Activated CD8-positive, alpha-beta memory T cell treated with anti-CD3 and anti-CD28 coated beads, Interleukin-2, amount 50 U/mL, for 48 hours (primary cell): ENCODE results near the gene DMWD.

Experiments used
- DNase-seq: peaks from one replicate; pipeline ENCODE4 v3.0.0-alpha.2; 2020

DMWD gene

DNA sequence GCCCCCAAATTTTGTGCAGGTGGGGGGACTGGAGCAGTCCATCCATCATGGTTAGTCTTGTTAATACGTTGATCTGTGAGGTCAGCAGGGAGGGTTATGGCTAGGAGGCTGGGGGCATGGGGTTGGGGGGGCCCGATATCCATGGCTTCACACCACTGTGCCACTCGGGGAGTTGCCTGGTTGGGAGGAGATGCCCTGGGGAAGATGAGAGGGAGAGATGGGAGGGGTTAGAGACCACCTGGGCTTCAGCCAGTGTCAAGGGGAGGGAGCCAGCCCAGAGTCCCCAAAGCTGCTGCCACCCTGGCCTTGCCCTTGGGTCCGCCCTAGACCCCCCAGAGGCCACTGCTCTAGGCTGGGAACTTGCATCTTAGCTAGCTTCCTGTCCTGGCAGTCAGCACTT lies 8.5 kb downstream of the DMWD start:
- DNase-seq, result no peak

DNA sequence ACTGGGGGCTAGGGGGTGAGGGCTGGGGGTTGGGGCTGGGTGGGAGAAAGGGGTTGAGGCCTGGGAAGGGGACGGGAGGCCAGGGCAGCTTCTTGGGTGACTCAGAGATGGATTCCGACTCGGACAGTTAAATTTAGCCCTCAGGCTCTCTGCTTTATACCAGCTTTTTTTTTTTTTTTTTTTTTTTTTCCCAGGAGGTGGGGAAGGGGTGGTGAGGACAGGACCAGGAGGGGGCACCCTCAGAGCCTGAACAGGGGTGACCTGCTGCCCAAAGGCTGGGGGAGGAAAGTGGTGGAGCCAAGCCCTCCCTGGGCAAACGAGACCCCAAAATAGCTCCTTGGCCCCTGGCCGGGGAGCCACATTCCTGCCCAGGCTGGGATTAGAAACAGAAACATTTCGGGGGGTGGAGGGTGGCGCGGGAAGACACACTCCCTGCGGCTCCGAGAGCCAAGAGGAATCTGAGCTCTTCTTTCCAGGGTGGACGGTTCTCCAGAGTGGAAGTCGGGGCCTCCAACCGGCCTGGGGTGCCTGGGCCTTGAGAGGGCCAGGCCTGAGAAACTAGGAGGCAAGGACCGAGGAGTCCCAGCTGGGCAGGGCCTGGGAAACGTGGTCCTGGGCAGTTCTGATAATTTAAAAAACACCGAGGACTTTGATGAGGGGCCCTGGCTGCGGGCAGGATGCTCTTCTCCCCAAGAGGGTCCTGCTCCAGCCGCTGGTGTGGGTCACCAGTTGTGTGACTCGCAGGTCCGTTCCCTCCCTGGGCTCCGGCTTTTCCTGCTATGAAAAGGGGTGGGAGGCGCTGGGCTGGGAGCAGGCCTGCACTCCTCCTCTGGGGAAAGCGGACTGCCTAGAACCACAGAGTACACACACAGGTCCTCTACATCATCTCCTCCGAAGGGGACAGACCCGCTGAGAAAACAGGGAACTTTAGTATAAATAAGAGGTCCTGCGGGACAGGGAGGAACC lies 9.5 kb downstream of the DMWD start:
- DNase-seq, result no peak

DNA sequence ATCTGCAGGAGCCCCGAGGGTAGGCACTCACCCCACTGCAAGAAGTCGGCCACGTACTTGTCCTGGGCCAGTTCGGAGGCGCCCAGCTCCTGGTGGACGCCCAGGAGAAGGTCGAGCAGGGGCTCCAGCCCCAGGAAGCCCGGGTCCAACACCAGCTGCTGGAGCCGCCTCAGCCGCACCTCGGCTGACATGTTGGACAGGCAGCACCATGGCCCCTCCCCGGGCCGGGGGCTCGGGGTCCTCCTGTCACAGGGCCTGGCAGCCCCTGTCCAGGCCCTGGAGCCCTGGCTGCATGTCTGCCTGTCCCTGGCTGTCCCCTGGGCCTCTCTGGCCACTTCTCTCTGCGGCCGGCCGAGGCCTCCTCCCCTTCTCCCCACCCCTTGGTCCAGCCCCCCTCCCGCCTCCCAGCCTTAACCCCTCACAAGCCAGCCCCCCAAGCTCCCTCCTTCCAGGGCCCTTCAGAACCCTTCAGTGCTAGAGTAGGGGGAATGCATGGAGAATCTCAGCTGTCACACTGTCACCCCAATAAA lies 10.4 kb downstream of the DMWD start, which contains the start of gene DMPK:
TSS of gene DMPK (minus strand) at position 329 of the 530 bp plus-strand sequence. CDS start at position 191, 138 bp downstream.
- no peak for DNase-seq

DNA sequence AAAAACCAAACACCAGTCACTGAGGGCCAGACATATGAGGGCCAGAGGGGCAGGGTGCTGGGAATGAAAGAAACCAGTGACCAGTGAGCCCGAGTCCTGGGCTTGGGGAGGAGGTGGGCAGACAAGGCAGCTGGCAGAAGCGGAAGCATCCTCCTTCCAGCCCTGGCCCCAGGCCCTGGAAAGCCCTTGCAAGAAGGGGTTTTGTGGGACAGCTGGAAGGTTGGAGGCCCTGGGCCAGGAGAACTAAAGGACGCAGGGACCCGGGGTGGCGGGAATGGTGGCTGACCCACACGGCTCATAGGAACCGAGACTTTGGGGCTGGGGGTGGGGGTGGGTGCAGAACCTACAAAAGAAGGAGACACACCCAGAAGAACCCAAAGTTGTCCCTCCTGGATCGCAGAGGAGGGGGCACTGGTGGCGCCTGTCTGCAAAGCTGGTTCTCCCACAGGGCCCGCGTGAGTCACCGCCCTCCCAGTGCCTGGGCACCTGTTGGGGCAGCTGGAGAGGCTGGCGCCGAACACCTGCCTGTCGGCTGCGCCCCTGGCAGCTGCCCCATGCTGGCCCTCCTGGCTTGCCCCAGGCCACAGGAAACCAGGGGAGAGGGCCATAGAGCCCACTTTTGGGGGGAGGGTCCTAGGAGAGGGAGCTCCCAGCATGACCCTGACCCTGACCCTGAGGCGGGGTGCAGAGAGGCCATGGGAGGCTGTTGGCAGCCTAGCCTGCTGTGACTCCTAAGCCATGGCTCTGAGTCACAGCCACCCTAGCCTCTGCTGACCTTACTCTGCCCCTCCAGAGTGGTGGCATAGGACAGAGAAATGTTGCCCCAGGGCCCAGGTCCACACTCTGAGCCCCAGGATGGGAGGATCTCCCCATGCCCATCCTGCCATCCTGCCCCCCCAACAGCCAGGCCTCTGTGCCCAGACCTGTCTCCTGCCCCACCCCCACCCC lies 11.2 kb downstream of the DMWD start:
- DNase-seq, result no peak

DNA sequence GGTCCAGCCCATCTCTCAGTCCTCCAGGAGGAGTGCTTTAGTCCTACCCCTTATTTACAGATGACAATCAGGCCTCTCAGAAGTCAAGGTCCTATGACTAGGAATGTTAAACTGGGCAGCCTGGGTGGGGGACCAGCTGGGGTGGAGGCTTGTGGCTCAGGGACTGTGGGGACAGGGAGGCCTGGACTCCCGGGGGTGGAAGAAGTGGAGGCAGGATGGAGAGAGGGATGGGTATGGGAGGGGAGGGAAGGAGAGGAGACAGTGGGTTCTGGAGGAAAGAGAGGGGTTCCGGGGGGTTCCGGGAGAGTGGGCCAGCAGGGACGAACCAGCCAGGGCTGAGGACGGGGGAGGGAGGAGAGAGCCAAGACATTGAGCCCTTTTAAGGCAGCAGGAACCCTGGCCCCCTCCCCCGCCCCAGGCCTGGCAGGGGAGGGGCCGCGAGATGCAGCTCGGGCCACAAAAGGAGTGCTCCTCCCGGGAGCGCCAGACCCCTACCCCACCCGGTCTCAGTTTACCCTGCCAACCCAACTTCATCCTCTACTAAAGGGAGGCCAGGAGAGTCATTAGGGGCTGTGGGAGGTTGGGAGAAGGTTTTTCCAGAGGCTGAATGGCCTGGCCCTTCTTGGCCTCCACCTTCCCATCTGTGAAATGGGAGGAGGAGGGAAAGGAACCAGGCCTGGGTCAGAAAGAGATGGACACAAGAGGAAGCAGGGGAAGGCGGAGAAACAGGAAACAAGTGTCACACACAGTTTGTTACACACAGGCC lies 12.0 kb downstream of the DMWD start:
- no peak for DNase-seq

DNA sequence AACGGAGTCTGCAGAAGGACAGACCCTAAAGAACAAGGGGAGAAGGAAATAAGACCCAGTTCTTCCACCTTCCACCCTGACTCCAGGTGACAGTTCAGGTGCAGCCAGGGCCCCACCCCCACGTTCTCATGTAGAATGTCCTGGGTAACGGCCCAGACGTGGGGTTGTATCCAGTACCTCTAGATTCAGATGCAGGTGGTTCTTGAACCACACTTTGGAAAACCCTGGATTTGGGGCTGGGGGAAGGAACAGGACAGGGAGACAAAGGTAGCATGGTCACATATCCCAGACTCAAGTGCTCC lies 12.5 kb downstream of the DMWD start:
- DNase-seq, result no peak

DNA sequence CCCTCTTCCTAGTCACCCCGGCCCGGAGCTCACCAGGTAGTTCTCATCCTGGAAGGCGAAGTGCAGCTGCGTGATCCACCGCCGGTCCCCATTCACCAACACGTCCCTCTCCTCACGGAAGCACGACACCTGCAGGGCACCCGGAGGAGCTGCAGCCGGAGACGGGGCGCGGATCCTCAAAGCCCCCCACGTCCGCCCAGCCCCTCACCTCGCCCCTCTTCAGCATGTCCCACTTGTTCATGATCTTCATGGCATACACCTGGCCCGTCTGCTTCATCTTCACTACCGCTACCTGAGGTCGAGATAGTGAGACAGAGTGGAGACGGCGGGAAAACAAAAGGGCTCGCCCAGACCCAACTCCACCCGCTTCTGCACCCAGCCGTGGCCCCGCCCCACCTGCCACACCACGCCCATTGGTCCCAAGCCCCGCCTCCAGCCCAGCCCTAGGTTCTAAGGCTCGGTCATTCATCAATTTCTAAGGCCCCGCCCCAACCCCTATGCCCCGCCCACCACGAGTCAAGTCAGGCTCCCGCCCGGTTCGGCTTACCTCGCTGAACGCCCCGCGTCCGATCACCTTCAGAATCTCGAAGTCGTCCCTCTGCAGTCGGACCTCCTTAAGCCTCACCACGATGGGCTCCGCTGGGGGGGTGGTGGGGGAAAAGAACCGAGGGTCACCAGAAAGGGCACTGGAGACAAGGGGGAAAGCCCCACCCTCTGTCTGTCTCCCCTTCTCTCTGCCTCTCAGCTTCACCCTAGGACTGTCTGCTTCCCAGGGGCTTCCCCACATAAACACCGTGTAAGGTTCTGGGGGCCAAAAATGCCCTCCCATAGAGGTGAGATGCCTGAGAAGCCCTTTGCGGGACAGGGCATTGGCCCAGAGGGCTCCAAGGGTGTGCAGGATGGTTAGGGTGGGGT lies 13.2 kb downstream of the DMWD start:
- DNase-seq, result peak; percentile 98

DNA sequence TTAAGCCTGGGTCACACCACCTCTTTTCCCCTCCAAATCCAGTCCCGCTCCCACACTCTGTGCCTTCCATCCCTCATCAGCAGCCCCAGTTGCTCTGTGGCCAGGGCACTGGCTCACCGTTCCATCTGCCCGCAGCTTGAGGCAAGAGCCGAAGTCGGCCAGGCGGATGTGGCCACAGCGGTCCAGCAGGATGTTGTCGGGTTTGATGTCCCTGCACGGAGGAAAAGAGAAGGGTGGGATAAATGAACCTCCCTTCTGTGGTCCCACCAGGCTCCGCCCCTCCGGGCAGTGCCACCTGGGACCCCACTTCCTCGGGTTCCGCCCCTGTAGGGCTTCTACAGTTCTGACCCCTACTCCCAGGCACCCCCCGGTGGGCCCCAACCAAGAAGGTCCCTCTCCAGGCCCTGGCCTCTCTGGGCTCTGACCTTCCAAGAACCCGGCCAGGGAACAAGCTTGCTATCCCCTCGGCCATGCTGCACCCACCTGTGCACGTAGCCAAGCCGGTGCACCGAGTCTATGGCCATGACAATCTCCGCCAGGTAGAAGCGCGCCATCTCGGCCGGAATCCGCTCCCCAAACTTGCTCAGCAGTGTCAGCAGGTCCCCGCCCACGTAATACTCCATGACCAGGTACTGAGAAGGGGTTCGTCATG lies 14.5 kb downstream of the DMWD start:
- DNase-seq, result no peak

DNA sequence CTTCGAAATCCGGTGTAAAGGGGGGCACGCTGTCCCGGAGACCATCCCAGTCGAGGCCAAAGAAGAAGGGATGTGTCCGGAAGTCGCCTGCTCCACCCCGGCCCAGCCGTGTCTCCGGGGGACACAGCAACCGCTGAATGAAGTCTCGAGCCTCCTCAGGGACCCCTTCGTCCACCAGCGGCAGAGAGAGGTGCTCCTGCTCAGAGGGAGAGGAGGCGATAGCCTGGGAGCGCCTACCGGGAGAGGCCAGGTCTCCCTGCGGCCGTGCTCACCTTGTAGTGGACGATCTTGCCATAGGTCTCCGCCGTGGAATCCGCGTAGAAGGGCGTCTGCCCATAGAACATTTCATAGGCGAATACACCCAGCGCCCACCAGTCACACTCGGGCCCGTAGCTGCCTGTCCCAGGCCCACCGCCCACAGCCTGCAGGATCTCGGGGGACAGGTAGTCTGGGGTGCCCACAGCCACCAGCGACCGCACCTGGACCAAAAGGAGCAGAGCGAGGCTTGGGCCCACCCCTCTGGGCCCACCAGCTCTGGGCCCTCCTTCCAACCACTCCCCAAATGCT lies 15.2 kb downstream of the DMWD start:
- no peak for DNase-seq

DNA sequence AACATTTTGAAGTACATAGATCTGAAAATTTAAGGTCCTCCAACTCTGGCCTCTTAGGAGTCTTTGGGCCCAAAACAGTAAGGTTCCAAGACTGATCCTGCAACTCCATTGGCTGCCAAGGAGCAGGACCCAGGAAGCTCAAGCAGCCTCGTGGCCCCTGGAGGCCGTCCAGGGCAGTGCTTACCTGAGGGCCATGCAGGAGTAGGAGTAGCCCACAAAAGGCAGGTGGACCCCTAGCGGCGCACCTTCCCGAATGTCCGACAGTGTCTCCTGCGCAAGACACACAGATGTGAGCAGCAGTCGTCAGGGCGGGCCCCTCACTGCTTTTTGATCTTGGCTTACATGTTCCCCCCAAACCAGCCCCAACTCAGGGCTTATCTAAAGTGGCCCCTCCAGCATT lies 17.9 kb downstream of the DMWD start:
- no peak for DNase-seq

DNA sequence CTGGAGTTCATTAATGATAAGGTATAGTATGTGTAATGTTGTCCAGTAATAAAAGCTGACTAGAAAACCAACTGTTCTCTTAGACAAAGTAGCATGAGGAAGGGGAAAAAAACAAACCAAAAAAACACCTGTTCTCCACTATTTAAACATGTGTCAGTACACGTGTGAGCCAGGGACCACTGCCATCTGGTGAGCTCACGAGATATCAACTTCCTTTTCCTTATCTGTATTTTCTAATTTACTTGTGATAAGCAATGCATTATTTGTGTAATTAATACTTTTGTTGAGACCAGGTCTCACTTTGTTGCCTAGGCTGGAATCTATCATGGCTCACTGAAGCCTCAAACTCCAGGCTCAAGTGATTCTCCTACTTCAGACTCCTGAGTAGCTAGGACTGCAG lies 19.3 kb downstream of the DMWD start:
- no peak for DNase-seq

DNA sequence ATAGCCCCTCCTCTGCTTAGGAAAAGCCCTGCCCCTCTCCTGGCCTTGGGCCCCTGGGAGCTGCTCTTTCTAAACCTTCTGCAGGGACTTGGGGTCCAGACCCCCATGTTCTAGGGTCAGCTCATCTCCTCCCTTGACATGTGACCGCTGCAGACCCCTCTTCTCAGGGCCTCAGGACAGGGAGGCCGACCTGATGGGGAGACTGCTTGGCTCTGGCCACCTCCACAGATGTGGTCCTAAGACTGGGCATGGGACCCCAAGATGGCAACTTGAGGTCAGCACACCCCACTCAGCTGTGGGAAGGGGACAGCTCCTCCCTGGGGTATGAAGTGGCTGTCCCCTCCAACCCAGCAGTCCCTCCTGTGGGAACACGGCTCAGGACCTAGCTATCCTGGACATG lies 19.7 kb downstream of the DMWD start:
- no peak for DNase-seq

DNA sequence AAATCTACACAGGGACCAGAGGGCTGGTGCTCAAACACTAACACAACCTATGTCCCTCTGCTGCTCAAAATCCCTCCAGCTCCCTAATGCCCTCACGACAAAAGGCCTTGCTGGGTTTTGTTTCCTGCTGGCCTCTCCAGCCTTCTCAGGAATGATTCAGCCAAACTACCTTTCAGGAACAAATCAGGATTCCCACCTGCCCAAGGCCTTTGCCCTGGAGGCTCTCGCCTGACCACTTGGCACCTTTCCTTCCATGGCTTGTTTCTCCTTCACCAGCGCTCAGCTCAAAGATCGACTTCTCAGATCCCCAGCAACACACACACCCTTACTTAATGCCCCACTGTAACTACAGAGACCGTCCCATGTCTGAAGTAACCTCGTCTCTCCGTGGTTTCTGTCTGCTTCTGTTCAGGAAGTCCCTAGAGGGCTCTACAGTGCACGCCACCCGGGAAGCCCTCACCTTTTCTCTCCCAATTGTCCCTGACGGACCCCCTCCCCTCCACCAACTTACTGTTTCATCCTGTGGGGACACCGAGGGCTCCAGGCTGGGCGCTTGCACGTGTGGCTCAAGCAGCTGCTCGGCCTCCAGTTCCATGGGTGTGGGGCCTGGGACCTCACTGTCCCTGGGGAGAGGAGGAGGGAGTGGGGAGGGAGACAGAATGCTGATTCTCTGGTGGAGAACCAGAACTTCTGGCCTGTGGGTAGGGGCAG lies 20.4 kb downstream of the DMWD start:
- no peak for DNase-seq

DNA sequence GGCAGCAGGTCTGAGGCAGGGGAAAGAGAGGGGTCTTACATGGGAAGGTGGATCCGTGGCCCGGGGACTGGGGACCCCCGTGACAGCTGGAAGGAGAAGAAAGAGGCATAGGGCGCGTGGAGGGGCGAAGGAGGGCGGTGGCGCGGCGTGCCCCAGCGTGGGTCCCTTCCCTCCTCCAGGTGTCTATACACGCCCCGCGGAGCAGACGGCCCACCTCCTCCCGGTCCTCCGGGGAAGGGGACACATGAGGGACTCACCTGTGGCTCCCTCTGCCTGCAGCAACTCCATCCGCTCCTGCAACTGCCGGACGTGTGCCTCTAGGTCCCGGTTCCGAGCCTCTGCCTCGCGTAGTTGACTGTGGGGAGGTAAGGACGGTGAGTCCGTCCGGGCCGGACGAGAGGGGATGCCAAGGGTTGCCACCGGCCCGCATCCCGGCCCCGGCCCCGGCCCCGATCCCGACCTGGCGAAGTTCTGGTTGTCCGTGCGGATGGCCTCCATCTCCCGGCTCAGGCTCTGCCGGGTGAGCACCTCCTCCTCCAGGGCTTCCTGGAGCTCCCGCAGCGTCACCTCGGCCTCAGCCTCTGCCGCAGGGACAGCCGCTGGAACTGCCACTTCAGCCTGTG lies 21.2 kb downstream of the DMWD start:
- DNase-seq, result no peak

DNA sequence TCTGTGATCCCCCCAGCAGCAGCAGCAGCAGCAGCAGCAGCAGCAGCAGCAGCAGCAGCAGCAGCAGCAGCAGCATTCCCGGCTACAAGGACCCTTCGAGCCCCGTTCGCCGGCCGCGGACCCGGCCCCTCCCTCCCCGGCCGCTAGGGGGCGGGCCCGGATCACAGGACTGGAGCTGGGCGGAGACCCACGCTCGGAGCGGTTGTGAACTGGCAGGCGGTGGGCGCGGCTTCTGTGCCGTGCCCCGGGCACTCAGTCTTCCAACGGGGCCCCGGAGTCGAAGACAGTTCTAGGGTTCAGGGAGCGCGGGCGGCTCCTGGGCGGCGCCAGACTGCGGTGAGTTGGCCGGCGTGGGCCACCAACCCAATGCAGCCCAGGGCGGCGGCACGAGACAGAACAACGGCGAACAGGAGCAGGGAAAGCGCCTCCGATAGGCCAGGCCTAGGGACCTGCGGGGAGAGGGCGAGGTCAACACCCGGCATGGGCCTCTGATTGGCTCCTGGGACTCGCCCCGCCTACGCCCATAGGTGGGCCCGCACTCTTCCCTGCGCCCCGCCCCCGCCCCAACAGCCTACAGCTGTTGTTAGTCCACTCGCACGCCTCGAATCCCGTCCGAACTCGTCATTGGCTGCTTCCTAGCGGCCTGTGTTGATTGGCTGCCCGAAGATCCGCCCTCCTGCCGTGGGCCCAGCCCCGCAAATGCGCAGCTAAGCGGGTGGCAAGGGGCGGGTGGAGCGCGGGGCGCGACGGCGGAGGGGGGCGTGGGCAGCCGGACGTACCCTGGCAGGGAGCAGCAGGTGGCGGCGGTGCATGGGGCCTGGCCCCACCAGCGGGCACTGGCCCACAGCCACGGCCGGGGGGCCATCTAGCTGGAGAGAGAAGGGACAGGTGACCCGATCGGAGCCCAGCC lies 22.2 kb downstream of the DMWD start:
- peak; percentile 97 for DNase-seq

DNA sequence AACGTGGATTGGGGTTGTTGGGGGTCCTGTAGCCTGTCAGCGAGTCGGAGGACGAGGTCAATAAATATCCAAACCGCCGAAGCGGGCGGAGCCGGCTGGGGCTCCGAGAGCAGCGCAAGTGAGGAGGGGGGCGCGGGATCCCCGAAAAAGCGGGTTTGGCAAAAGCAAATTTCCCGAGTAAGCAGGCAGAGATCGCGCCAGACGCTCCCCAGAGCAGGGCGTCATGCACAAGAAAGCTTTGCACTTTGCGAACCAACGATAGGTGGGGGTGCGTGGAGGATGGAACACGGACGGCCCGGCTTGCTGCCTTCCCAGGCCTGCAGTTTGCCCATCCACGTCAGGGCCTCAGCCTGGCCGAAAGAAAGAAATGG lies 22.8 kb downstream of the DMWD start:
- no peak for DNase-seq

DNA sequence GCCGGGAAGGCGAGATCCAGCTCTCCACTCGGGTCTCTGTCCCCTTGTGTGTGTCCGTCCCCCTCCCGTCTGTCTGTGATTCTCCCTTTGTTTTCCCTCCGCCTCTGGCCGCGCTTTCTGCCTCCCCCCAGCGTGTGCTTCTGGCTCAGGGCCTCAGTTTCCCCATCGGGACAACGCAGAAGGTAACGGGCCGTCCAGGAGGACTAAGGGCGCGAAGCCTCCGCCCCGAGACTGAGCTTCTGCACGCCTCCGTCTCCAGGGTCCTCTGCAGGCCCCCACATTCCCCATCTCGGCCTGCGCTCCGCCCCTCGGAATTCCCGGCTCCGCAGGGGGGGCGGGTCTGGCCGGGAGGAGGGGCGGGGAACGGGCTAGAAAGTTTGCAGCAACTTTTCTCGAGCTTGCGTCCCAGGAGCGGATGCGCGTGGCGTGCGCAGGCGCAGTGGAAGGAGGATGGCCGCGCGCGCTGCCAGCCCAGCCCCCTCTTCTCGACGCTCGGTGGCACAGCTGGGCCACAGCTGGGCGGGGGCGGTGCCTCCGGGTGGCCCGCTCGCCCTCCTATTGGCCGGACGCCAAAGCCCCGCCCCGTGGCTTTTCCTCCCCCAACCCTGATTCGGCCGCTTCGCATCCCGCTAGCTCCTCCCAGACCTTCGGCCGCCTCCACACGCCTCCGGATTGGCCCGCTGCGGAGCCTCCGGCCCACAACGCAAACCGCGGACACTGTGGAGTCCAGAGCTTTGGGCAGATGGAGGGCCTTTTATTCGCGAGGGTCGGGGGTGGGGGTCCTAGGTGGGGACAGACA lies 23.5 kb downstream of the DMWD start, which contains the start of gene SIX5:
TSS of gene SIX5 (minus strand) at position 269 of the 799 bp plus-strand sequence. CDS start 408 bp downstream, outside the sequence.
- peak; percentile 99 for DNase-seq

DNA sequence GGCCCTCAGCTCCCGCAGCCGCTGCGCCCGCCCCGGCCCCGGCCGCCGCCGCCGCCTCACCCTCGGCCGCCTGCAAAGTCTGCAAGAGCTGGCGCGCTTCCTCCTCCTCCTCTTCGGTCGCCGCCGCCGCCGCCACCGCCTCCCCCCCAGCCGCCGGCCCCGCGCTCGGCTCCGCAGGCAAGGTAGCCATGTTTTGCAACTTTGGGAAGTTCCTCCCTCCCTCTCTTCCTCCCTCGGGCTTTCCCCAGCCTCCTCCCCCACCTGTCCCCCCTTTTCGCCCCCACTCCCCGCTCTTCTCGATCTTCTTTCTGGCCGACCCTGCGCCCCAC lies 24.0 kb downstream of the DMWD start:
- no peak for DNase-seq
